ENCODE data around the gene RORB. TPM values are rescaled to one million over a fixed set of nuclear protein-coding genes. Genes with fewer than 3 reads are reported as not detected.

RORB gene
- total RNA-seq, 4 donors from 2014 or later: 0.13 to 1.5 (median 0.50) TPM

GRCh38 chr9:74478606-74479005 lies 18.5 kb upstream of the RORB start:
- no peaks in the 10 kb centered on the region for H3K27me3 ChIP-seq
- WGBS, 2 donors: 78 to 90% methylated on average over 6 of the region's 6 CpGs
- no peaks in the 10 kb centered on the region for H3K4me1 ChIP-seq
- no peaks in the 10 kb centered on the region for H3K36me3 ChIP-seq
- H3K9me3 ChIP-seq: no peaks in the 10 kb centered on the region
- no peak overlapping the region for H3K27ac ChIP-seq
- intact Hi-C loops (cut with DNase I): loop anchor here (10.0 kb wide), 1 partner anchor 64 kb away; no protein-coding TSS in a partner anchor
- H3K4me3 ChIP-seq: no peak overlapping the region
- TF ChIP-seq POLR2A (IDR thresholded peaks at IDR 0.05) (no peak), CTCF (IDR thresholded peaks at IDR 0.05) (no peak)
- DNase-seq: no peak

- H3K27me3 ChIP-seq: no peaks in the 10 kb centered on the region
- WGBS, 2 donors: 58 to 69% methylated on average over 1 of the region's 1 CpG
- H3K4me1 ChIP-seq: no peaks in the 10 kb centered on the region
- DNase-seq: no peak
- H3K36me3 ChIP-seq: no peaks in the 10 kb centered on the region
- H3K4me3 ChIP-seq: no peak overlapping the region
- TF ChIP-seq CTCF (IDR thresholded peaks at IDR 0.05): no peak
- no peak for TF ChIP-seq POLR2A (IDR thresholded peaks at IDR 0.05)
- no peak overlapping the region for H3K27ac ChIP-seq
- intact Hi-C loops (cut with DNase I): loop anchor here (10.0 kb wide), 1 partner anchor 65 kb away; no protein-coding TSS in a partner anchor
- H3K9me3 ChIP-seq: no peaks in the 10 kb centered on the region
These were observed 17.4 kb upstream of the RORB start for GRCh38 chr9:74479711-74480110.

GRCh38 chr9:74487395-74487794 lies 9.7 kb upstream of the RORB start:
- Histone ChIP-seq H3K27me3 (no peaks in the 10 kb centered on the region), H3K36me3 (no peaks in the 10 kb centered on the region), H3K9me3 (no peaks in the 10 kb centered on the region), H3K4me3 (no peak overlapping the region), H3K4me1 (no peaks in the 10 kb centered on the region), H3K27ac (no peak overlapping the region)
- DNase-seq: no peak
- 93 to 100% methylated on average over 1 of the region's 1 CpG for WGBS, 2 donors
- no peak for TF ChIP-seq POLR2A (IDR thresholded peaks at IDR 0.05)
- intact Hi-C loops (cut with DNase I): no loop called here

GRCh38 chr9:74493512-74493911 lies 3.6 kb upstream of the RORB start:
- Histone ChIP-seq H3K27ac (no peak overlapping the region), H3K27me3 (peaks cover 0 to 32% (median under 1%) of the 10 kb centered on the region in 4 donors), H3K9me3 (no peaks in the 10 kb centered on the region), H3K4me3 (no peak overlapping the region), H3K4me1 (peaks cover 3 to 22% (median 8%) of the 10 kb centered on the region in 3 donors), H3K36me3 (no peaks in the 10 kb centered on the region)
- no peak for DNase-seq
- TF ChIP-seq CTCF (IDR thresholded peaks at IDR 0.05): no peak
- no peak for TF ChIP-seq POLR2A (IDR thresholded peaks at IDR 0.05)
- 31 to 41% methylated on average over 2 of the region's 2 CpGs for WGBS, 2 donors
- intact Hi-C loops (cut with DNase I): no loop called here

- Histone ChIP-seq H3K9me3 (no peaks in the 10 kb centered on the region), H3K36me3 (no peaks in the 10 kb centered on the region), H3K4me3 (no peak overlapping the region), H3K4me1 (peaks cover 5 to 32% (median 17%) of the 10 kb centered on the region in 3 donors), H3K27ac (no peak overlapping the region), H3K27me3 (peaks cover 0 to 42% (median 6%) of the 10 kb centered on the region in 4 donors)
- 79 to 84% methylated on average over 1 of the region's 1 CpG for WGBS, 2 donors
- DNase-seq: no peak
- TF ChIP-seq CTCF (IDR thresholded peaks at IDR 0.05): no peak
- TF ChIP-seq POLR2A (IDR thresholded peaks at IDR 0.05): no peak
- intact Hi-C loops (cut with DNase I): no loop called here
These were observed 2.6 kb upstream of the RORB start for GRCh38 chr9:74494490-74494889.

GRCh38 chr9:74496406-74496805 lies 729 bp upstream of the RORB start:
- Histone ChIP-seq H3K4me3 (peak overlapping the region in 3 of 4 donors; percentile 51 to 68 (median 56)), H3K36me3 (no peaks in the 10 kb centered on the region), H3K27me3 (peaks cover 0 to 61% (median 6%) of the 10 kb centered on the region in 4 donors), H3K4me1 (peaks cover 5 to 45% (median 21%) of the 10 kb centered on the region in 3 donors), H3K27ac (no peak overlapping the region), H3K9me3 (no peaks in the 10 kb centered on the region)
- no peak for DNase-seq
- intact Hi-C loops (cut with DNase I): no loop called here
- no peak for TF ChIP-seq POLR2A (IDR thresholded peaks at IDR 0.05)
- no peak for TF ChIP-seq CTCF (IDR thresholded peaks at IDR 0.05)
- WGBS, 2 donors: 24 to 33% methylated on average over 6 of the region's 6 CpGs

Data from esophagus squamous epithelium (tissue), 5 donors.